IPS DF 4.7 (cell line): ENCODE data around the gene AFF1.

Source experiments
- DNase-seq: peaks from one replicate; pipeline ENCODE4 v3.0.0-alpha.2; 2013; ENCODE audit warnings: low spot score; ENCODE audit errors: extremely low read depth

Gene AFF1

DNA sequence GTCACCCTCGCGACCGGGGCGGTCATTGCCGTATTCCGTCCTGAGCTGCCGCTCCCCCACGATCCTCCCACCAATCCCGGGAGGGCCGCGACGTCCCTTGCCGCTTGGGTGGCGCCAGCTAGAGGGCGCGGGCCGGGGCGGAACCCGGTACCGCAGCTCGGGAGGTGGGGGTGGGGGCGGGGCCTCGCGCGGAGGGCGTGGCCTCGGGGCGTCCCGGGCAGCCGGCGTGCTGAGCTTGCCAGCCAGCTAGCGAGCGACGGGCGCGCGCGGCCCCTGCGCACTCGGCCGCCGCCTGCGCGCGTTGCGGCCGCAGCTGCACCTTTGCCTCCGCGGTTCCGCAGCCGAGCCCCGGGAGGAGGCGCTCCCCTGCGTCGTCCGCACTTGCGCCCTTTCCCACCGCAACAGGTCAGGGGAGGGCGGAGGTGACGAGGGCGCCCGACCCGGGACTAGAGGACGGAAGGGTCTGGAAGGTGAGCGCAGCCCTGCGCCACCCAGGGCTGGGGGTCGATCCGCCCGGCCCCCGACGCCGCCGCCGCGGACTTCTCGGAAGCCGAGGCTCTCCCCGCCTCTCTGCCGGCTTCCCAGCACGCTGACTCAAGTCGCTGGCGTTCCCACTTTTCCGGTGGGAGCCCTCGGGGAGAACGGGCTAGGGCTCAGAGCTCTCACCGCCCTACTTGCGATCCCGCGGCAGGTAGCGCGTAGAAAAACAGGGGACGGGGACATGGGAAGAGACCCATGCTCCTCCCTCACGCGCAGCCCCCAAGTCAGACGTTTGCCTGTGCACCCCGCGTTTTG lies at the start of gene AFF1:
Gene AFF1 (plus strand): TSS at position 241 of the 795 bp plus-strand sequence. CDS start 13,523 bp downstream, outside the sequence.
- DNase-seq, result no peak

GRCh38 chr4:86890790-86891189 lies 44.0 kb upstream of the AFF1 start:
- DNase-seq, result no peak

DNA sequence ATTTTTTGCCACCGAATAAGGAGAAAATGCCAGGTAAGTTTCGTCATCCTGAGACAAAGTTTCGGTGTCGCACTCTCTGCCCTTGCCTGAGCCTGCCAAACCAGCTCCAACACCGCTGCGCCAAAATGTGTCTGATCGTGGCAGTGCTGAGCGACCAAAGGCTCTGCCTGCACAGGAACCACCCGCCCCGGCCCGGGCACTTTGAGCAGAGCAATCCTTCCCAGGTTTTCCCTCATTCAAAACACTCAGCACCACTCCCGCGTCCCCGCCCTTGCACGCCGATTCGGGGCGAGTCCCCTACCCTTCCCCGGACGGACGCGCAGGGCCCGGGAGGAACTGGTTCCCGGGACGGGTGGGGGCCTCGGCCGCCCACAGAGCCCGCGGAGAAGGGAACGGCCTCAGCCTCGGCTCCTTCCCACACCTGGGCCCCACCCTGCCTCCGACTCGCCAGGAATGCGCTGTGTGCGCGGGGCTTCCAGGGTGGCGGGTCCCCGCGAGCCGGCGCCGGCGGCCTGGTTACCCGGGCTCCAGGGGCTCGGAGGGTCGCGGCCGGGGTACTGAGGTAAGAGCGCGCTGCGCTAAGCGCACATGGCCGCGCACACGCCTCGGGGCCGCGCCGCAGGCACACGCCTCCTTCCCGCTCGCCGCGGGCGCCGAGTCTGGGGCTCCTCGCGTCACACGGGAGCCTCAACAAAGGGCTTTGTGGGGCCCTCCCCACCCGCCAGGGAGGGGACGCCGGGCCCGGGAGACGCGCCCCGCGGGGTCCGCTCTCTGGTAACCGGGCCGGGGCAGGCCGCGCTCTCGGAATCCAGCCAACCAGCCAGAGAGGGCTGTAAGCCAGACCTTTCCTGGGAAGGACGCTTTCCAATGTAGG lies 42.8 kb upstream of the AFF1 start, which contains the start of gene C4orf36:
Gene C4orf36 (minus strand): TSS at position 661 of the 874 bp plus-strand sequence. CDS start 902 bp downstream, outside the sequence.
- DNase-seq, result no peak

GRCh38 chr4:86892636-86892960 lies 42.2 kb upstream of the AFF1 start:
- no peak for DNase-seq

GRCh38 chr4:86893136-86893535 lies 41.7 kb upstream of the AFF1 start:
- no peak for DNase-seq

- DNase-seq, result no peak
Measured at GRCh38 chr4:86894455-86894854, 40.4 kb upstream of the AFF1 start.

DNA sequence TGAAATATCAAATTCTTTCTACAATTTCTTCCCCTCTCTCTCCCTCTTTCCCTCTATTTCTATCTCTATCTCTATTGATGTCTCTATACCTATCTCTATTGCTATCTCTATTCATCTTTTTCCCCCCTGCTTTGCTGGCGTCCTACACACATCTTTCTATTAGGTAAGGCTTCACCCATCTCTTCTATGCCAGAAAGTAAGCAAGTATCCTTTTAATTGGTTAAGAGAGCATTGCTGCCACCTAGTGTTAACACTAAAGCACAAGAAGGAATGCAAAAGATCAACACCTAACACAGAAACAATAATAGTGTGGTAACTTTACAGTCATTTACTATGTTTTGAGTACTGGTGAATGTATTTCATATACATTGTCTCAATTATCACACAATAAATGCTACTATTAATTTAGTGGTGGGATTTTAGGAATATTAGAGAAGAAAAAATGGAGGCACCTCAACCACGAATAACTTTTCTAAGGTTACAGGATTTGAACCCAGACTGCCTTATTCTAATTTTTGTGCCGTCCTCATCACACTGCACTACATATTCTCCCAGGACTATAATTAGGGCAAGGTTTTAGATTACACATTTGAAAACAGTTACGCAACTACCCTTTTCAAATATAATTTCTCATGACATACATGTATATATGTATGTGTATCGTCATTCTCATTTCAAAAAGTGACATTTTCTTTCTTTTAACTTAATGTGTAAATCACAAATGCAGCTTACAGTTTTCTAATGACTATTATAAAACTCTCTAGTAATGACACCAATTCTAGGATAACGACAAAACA lies 38.9 kb upstream of the AFF1 start:
- DNase-seq, result no peak

- DNase-seq, result no peak
Measured at GRCh38 chr4:86896596-86896995, 38.2 kb upstream of the AFF1 start.

- no peak for DNase-seq
Measured at GRCh38 chr4:86898562-86898961, 36.2 kb upstream of the AFF1 start.

DNA sequence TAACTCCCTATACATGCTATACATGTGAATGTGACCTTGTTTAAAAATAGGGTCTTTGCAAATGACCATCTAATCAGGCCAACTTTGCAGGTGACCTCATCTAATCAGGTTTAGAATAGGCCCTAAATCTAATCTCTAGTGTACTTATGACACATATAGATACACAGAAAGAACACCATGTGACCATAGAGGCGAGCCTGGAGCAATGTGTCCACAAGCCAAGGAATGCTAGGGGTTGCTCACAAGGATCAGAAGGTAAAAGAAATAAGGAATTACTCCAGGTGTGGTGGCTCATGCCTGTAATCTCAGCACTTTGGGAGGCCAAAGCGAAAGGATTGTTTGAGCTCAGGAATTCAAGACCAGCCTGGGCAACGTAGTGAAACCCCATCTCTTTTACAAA lies 32.9 kb upstream of the AFF1 start:
- no peak for DNase-seq

DNA sequence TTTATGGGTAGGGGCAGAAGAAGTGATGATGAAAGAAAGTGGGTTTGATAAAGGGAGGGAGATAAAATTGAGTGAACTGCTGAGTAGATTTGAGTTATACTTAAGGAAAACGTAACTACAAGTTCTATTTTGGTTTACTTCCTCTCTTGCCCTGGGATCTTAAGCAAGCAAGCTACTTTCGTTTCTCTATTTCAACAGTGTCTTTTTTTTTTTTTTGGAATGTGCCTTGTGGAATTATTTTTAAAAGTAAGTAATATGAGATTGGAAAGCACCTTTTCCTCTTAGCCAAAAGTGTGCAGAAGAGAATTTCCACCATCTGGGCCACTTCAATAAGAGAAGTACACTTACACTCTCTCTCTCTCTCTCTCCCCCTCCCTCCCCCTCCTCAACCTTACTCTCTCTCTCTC lies 26.6 kb upstream of the AFF1 start:
- no peak for DNase-seq

DNA sequence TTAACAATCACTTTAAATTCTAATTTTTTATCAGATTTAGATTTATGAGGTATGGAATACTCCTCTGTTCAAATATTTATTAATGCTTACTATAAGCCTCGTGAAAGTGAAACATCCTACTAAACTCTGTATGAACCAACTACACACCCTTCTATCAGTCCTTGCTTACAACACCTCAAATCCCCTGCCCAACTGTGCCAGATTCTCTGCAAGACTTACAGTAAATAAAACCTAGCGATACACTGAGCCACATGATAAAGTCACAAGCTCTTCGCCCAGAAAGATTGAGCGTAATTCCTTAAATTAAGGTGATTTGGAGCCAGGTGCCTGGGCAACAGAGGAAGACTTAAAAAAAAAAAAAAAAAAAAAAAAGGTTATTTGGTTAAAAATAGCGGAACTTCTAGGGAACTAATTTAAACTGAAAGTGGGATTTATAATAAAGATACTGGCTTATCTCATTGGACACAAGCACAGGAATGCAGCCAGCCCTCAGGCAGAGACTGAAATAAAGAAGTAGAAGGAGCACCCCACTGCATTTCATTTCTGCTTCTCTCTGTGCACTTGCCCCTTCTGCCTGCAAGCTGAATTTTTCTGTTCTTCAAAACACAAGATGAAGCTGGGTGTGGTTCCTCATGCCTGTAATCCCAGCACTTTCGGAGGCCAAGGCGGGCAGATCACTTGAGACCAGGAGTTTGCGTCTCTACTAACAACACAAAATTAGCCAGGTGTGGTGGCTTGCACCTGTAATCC lies 25.1 kb upstream of the AFF1 start:
- no peak for DNase-seq

GRCh38 chr4:86910369-86910768 lies 24.4 kb upstream of the AFF1 start:
- DNase-seq, result no peak

- no peak for DNase-seq
Measured at GRCh38 chr4:86910820-86911684, 23.8 kb upstream of the AFF1 start.

GRCh38 chr4:86916392-86916791 lies 18.4 kb upstream of the AFF1 start:
- no peak for DNase-seq

DNA sequence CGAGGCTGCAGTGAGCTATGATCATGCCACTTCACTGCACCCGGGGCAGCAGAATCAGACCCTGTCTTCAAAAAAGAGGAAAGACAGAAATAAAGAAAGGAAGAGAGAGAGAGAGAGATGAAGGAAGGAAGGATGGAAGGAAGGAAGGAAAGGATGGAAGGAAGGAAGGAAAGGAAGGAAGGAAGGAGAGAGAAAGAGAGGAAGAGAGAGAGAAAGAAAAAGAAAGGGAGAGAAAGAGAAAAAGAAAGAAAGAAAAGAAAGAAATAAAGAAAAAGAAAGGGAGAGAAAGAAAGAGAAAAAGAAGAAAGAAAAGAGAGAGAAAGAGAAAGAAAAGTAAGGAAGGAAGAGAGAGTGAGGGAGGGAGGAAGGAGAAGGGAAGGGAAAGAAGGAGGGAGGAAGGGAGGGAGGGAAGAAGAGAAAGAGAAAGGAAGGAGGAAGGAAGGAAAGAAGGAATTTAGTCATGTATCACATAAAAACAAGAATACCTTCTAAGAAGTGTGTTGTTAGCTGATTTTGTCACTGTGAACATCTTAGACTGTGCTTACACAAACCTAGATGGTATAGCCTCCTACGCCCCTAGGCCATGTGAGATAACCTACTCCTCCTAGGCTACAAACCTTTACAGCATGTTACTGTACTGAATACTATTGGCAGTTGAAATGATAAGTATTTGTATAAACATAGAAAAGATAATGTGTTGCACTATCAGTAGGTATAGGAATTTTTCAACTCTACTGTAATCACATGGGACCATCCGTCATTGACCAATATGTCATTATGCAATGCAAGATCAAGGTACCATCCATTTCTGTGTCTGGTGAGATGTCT lies 17.4 kb upstream of the AFF1 start:
- DNase-seq, result no peak

GRCh38 chr4:86918539-86919072 lies 16.2 kb upstream of the AFF1 start:
- no peak for DNase-seq

- DNase-seq, result no peak
Measured at GRCh38 chr4:86919561-86920223, 15.1 kb upstream of the AFF1 start.
